Measurements from ENCODE around the gene MYH13.

MYH13 gene

DNA sequence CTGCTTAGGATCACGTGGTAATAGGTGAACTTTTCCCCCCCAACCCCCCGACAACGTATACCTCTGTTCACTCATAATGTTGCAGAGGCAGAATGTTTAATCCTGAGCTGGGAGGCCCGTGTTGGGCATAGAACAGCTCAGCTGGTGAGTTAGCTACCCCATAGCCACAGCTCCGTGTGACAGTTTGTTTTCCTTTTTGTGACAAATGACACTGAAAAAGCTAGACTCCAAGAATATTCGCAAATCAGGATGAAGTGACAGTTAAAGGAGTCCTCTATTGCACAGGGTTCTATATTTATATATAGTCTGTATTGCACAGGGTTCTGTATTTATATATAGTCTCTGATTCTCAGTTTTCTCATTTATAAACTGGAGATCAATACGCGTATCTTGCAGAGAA lies 33.8 kb downstream of the MYH13 start:
- DNase-seq = no peak

DNA sequence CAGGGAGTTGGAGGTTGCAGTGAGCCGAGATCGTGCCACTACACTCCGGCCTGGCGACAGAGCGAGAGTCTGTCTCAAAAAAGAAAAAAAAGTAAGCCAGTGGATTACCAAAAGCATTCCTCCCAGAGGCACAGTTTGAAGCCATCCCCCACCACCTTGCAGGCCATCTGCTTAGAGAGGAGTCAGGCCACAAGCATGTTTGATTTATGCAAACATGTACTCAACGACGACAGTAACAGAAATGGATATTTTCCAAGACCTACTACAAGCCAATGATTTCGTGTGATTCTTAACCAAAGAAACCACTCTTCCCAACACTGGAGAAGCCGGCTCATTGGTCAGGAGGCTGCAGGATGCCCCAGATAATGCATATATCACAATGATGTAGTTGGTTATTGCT lies 34.8 kb downstream of the MYH13 start:
- DNase-seq = no peak

DNA sequence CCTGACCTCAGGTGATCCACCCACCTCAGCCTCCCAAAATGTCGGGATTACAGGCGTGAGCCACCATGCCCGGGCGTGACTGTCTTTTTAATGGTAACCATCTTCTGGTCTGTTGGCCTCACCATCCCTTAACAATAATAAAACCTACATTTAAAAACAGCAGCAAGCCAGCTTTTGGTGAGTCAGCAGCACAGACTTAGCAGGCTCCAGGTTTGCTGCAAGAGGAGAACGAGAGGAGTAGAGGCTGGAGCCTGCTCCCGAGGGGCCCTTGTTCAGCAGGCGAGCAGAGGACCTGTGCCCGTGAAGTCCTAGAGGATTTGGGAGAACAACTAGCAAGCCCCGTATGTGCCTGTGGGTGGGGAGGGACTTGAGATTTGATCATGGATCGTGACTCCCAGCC lies 35.7 kb downstream of the MYH13 start:
- no peak for DNase-seq

DNA sequence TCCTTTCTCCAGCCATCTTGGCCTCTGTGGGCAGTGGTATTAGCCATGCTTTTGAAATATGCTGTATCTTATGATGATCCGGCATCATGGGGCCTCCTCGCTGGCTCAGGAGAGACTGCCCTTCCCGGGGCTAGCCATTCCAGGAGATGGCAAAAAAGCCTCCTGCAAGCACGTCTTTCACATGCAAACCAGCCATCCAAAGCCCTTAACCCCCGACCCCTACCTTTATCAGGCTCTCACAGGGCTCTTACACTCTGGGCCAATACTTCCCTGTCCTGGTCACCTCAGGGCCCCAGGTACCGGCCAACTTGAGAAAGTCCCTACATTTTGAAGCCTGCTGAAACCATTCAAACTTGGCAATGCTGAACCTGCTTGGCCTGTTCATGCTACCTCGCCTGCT lies 36.4 kb downstream of the MYH13 start:
- no peak for DNase-seq

DNA sequence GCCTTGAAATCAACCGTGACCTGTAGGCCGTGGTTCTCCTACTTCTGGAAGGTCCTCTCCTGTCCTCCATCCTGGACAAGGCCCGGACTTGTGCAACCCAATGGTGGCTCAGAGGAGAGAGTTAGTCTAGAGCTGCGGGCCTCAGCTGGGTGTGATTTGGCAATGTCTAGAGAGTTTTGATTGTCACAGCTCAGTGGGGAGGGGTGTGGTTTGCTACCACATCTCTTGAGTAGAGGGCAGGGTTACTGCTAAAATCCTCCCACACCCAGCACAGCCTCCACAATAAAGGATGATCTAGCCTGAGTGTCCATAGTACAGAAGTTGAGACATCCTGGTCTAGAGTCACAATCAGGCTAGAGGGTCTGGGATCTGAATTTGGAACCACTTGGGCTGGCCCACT lies 40.3 kb downstream of the MYH13 start:
- no peak for DNase-seq

DNA sequence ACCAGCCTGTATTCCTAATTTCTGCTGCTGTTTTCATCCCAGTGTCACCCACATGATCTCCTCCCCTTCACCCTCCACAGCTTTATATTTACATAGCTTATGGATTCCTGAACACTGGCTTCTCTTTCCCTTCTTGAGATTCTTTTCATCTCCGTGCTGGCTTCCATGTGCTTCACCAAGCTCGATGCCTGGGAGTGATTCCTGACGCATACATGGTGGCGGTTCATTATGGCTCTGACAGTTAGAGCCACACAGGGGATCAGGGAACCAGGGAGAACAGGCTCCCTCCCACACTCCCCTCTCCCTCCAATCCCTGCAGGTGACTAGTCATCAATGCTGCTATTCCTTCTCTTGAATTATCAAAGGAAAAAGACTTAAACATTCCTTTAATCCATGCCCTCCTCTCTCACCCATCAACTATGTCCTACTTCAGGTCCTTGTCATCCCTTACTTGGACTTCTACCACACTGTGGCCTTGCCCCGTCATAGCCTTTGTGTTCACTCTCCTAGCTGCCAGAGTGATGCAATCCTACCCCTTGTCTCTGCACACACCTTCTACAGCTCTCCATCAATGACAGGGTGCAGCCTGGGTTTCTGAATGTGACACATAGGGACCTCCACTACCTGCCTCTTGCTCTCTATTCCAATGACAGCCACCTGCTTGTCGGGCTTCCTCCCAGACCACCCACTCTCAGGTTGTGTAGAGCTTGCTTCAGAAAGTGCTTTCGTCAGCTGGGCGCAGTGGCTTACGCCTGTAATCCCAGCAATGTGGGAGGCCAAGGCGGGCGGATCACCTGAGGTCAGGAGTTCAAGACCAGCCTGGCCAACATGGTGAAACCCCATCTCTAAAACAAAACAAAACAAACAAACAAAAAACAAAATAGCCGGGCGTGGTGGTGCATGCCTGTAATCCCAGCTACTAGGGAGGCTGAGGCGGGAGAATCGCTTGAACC lies 43.6 kb downstream of the MYH13 start:
- DNase-seq = no peak

DNA sequence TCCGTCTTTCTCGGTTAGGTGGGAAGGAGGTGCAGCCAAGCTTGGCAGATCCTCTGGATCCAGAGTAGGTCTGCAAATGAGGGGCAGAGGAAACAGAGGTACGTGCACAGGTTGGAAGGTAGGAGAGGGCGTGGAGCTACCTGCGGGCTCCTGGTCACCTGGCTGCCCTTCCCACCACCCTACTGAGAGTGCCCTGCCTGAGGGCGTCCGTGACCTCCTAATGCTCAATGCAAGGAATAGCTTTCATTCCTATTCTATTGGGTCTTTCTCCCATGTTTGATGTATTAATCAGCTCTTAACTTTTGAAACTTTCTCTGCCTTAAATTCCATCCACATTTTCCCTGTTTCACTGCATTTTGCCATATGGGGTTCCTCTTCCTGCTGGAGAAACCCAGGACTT lies 44.6 kb downstream of the MYH13 start:
- no peak for DNase-seq

DNA sequence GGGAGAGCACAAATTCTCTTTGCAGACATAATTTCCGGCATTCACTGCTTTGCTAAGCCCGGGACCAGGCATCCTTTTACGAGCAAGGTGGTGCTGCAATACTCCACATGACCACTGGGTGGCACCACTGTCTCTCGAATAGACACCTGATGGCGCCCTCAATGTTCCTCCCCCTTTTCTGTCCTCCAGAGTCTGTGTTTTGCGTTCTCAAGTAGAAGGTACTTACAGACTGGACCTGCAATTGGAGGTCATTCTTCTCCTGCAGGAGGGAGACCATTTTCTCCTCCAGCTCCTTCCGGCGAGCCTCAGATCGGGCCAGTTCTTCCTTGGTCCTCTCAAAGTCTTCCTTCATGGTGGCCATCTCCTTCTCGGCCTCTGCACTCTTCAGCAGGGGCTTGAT lies 45.2 kb downstream of the MYH13 start:
- DNase-seq = no peak

DNA sequence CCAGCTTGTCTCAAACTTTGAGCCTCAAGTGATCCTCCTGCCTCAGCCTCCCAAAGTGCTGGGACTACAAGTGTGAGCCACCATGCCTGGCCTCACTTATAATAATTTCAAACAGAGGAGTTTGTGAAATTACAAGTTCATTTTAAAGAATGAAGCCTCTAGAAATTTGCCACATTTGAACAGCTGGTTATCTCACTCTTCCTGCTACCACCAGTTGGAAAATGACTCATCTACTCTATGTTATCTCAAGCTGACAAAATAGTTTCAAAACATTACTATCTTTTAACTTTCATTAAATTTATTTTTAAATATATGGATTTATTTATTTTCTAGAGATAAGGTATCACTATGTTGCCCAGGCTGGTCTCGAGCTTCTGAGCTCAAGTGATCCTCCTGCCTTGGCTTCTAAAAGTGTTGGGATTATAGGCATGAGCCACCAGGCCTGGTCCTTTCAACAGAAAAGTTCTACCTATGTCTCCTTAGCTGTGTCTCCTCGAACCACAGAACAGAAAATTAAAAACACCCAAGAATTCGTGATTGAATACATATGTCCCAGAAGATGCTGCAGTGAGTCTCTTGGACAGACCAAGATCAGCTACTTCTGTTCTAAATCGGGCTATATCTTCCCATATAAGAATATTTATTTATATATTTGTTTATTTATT lies 47.6 kb downstream of the MYH13 start:
- DNase-seq = no peak

DNA sequence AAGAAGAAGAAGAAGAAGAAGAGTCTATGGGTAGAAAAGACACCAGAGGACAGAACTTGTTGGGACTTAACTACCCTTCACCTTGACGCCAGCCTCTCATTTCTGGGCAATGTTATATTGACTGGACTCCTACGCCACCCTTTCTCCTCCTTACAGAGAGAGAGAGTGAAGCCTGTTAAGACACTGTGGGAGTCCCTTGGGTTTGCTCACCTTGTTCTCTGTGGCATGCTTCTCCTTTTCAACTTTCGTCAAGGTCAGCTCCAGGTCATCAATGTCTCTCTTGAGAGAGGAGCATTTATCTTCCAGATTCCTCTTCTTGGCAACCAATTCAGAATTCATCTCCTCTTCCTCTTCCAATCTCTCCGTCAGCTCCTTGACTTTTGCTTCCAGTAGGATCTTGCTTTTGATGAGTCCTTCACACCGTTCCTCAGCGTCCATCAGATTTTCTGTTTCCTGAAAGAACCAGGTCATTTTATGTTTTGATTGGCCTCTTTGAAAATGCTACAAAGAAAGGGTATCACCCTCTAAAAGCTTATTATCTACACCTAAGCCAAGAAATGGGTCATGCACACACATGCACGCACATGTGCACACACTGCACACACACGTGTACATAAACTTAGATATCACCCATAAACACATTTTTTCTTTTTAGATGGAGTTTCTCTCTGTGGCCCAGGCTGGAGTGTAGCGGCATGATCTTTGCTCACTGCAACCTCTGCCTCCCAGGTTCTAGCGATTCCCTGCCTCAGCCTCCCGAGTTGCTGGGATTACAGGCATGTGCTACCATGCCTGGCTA lies 48.8 kb downstream of the MYH13 start:
- no peak for DNase-seq

DNA sequence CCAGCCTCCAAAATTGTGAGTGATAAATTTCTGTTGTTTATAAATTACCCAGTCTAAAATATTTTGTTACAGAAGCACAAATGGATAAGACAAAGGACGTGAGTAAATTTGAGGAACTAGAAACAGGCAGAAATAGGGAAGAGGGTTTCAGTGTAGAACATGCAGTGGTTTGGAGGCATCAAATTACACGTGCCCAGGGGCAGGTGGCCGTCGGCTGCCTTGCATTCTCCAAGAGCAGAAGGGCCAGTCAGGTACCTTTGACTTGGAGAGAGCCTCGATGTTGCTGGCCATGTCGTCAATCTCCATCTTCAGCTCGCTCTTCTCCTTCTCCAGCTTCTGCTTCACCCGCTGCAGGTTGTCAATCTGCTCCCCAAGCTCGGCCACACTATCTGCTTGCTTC lies 54.3 kb downstream of the MYH13 start:
- no peak for DNase-seq

DNA sequence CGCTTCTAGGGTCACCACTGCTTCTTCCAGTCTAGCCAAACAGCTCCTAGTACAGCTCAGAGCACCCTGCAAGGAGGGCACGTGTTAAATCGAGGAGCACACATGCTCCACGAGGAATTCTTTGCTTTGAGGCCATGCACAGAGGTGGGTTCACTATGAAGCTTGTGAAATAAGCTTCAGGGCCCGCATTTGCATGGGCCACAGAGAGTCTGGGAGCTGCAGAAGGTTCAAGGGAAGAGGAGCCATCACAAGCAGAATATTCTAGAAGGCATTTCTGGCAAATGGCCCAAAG lies 55.3 kb downstream of the MYH13 start:
- no peak for DNase-seq

DNA sequence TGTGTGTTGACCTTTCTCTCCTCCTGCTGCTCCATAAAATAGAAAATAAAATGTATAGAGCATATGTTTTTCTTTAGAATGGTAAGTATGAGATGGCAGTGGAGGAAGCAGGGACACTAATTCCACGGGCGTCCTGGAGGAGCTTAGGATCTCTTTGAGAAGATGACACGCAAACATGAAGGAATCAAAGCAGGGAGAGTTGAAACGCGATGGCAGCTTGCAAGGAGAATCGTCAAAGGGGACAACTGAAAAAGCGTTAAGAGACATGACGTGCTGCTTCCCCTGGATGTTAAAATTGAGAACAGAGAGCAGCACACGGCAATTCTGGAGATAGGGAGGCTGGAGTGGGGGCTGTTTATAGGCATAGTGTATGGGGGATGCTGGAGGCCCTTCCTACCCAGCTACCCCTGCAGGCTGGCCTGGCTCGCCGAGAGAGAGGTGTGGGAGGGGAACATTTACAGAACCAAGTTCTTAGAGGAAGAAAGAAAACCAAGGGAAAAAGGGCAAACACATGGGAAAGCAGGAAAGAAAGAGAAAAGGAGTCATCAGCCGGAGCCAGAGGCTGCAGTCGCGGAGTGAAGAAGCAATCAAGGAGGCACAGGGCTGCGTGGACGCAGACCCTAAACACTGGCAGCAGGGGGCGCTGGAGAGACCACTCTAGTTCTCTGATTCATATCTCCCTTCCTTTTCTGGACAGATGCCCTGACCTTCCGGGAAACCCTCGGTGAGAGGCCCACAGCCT lies 55.8 kb downstream of the MYH13 start:
- DNase-seq = no peak

DNA sequence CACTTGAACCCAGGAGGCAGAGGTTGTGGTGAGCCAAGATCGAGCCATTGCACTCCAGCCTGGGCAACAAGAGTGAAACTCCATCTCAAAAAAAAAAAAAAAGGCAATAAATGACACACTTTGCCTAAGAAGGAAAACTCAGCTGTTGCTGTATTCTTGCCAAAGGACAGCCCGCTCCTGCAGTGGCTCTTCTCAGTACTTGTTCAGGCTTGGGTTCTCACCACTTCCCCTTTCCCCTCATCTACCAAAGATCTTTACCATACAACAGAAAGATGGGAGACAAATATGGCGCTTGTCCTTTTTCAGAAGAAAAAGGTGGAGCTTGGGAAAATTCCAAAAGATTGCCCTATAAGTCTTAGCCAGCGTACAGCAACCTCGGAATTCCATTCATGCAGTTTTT lies 58.5 kb downstream of the MYH13 start:
- DNase-seq = no peak

DNA sequence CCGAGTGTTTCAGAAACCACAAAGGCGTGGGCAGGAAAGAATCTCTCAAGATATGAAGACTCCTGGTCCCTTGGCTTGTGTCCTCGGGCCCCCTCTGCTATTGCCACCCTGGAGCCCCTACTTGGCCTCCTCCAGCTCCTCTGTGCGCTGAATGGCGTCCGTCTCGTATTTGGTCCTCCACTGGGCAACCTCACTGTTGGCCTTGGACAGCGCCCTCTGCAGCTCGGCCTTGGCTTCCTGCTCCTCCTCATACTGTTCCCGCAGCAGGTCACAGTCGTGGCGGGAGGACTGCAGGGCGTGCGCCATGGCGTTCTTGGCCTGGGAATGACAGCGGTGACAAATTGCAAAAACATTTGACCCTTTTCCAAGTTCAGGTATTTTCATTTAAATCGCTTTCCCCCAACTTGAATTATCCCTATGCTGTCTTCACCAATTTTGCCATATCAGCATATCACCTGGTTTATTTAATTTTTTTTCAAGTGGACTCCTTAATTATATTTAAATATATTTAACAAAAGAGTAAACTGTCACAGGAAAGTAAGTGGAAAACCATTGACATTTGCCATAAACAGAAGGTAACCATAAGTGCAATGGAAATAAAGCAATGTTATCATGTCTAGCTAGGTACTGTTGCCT lies 59.7 kb downstream of the MYH13 start:
- no peak for DNase-seq

DNA sequence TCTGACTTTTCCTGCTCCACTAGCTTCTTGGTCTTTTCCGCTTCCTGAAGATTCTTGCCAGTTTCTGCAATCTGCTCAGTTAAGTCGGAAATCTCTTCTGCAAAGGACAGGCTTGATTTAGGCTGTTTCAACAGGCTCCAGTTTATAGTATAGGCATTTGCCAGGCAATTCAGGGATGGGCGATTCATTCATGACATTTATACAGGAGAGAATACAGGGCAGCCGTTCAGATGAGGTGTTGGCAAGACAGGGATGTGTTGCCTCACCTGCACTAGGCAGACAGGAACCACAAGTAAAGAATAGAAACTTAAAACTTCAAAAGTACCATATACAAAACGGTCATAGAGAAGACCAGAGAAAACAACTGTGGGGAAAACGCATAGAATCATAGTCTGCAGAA lies 61.7 kb downstream of the MYH13 start:
- no peak for DNase-seq

DNA sequence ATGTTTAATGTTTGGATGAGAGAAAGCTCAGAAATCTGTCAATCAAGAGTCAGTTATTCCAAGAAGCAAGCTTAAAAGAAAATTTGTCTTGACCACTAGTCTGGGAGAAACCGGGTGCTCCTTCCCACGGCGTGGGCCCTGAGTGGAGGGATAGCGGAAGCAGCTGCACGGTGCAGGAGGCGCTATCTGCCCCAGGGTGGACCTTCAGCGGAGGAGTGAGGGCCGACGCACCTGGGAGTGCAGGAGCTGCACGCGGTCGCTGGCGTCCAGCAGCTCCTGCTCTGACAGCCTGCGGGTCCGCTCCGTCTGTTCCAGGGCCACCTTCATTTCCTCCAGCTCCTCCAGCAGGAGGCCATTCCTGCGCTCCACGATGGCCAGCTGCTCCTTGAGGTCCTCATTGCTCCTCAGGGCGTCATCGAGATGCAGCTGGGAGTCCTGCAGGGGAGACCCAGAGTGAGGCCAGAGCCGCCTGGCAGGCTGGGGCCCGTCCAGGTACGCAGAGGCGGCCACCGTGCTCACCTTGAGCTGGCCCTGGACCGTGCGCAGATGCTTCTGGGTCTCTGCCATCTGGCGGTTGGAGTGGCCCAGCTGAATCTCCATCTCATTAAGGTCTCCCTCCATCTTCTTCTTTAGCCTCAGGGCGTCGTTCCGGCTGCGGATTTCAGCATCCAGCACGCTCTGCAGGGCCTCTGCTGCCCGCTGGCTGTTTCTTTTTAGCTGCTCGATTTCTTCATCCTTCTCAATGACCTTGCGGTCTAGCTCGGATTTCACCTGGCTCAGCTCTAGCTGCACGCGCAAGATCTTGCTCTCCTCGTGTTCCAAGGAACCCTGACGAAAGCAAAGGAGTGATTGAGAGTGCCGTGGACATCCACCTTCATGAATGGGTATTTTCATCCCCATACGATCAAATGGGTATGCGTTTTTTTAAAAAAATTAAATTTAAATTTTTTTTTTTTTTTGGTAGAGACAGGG lies 63.5 kb downstream of the MYH13 start:
- no peak for DNase-seq

DNA sequence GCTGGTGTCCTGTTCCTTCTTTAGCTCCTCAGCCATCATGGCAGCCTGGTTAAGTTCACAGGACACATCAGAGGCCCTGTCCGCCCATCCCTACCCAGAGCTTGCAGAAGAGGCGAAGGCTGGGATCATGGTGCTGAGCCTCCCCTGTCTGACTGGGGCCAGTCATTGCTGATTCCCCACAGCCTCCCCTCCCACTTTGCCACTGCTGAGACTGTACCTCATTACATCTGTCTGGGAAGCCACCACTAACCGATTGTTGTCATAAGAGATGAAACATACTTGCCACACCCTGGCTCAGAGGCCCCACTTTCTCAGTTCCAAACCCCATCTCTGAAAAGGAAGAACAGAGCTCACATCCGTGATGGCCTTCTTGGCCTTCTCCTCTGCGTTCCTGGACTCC lies 66.2 kb downstream of the MYH13 start:
- DNase-seq = no peak

DNA sequence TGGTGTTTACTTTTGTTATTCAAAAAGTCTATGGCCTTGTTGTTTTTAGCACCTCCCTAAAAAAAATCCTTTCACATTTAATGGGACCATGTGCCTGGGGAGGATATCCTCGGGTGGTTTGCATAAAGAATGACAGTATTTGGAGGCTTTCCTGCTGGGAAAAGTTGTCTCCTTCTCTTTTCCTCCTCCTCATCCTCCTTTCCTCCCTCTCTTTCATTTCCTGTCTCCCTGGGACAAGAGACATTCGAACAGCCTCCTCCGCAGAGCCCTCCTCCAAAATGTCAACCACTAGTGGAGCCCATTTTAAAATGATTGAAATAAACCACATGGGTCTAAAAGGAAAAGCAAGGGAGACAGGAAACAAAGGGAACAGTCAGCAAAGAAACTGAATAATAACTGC lies 67.4 kb downstream of the MYH13 start:
- no peak for DNase-seq

DNA sequence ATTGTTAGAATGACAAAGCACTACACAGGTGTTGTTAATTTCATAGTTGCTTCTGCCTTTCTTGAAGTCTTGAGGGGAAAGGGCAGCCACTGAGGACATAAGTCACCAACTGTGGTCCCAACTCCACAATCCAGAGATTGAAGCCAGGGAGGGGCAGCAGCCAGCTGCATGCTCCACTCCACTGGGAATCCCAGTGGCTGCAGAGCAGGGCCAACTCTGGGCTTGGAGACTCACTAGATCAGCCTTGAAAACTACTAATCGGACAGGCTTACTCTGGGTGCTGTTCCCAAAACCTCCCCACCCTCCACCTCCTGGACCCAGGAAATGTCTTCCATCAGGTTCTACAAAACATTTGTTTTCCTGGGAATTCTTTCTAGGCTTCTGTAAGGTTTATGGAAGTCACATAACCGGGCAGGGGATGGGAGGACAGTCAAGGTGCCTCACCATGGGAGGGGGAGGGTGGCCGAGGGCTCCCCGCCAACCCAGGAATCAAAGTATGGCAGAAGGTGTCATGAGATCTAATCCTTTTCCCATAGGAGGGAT lies 68.0 kb downstream of the MYH13 start:
- DNase-seq = no peak

DNA sequence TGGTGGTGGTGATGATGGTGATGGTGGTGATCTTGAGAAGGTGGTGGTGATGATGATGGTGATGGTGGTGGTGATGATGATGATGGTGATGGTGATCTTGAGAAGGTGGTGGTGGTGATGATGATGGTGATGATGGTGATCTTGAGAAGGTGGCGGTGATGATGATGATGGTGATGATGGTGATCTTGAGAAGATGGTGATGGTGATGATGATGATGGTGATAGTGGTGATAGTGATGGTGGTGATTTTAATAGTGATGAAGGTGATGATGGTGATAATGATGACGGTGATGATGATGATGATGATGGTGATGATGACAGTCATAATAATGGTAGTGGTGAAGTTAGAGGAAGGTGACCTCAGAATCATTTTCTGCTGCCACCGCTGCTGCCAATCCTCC lies 75.1 kb downstream of the MYH13 start:
- no peak for DNase-seq

Data from DMS 273 treated with DMSO at 0.1 percent for 48 hours (cell line).